Erythroblast (primary cell): ENCODE data around the gene SPNS2.

Source experiments
- GATA1 ChIP-seq: IDR thresholded peaks from 2 replicates; pipeline ENCODE4 v1.6.1; 2011; ENCODE audit warnings: low read depth, mild to moderate bottlenecking, control low read depth, low read length, moderate library complexity
- POLR2A ChIP-seq: IDR thresholded peaks from 2 replicates; pipeline ENCODE4 v1.6.1; 2011; ENCODE audit warnings: mild to moderate bottlenecking, low read length

DNA sequence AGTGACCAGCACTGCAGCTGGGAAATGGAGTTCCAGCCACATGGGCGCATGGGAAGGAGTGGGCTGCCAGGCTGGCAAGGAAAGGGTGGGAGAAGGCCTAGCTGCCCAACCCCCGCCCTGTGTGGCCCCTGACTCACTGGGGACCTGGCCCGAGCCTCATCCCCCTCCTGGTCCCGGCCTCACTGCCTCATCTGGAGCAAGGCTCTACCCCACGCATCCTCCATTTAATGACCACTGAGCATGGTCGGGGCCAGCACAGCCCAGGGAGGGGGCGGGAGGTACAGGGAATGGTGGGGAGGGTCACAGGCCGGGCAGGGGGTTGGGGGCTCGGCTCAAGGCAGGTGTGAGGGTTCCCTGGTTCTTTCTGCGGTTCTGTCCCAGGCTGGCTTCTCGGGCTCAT, 16.1 kb downstream of the SPNS2 start:
- no peak for TF ChIP-seq POLR2A
- TF ChIP-seq GATA1 = no peak
